BE2C (cell line): Measurements from ENCODE around the gene ADGRA3.

Experiments
- DNase-seq: peaks from one replicate; pipeline ENCODE4 v3.0.0-alpha.2; 2020
- H3K27me3 ChIP-seq: fragments of 250-450 bp; sonication (Bioruptor Pico); 2 replicates; pipeline ENCODE4 v1.5.1; 2020; ENCODE audit warnings: mild to moderate bottlenecking
- H3K36me3 ChIP-seq: fragments of 250-450 bp; sonication (Bioruptor Pico); 2 replicates; pipeline ENCODE4 v1.5.1; 2020; ENCODE audit warnings: mild to moderate bottlenecking
- H3K4me1 ChIP-seq: fragments of 250-450 bp; sonication (Bioruptor Pico); 2 replicates; pipeline ENCODE4 v1.5.1; 2020
- H3K4me3 ChIP-seq: 2 replicates; pipeline ENCODE4 v1.5.1; 2011; ENCODE audit warnings: low read depth, low read length
- H3K9me3 ChIP-seq: fragments of 250-450 bp; sonication (Bioruptor Pico); 2 replicates; pipeline ENCODE4 v1.5.1; 2020
- CTCF ChIP-seq: IDR thresholded peaks from 2 replicates; pipeline ENCODE4 v1.5.1; 2012; ENCODE audit warnings: mild to moderate bottlenecking, low read depth, low read length

The ADGRA3 gene

GRCh38 chr4:22546299-22546698 is 30.4 kb upstream of the ADGRA3 start:
- Histone ChIP-seq H3K9me3 (peaks cover 2% of the 10 kb centered on the region; the same call in 1 of the 2 replicates), H3K4me1 (no peaks in the 10 kb centered on the region), H3K36me3 (no peaks in the 10 kb centered on the region), H3K27me3 (no peaks in the 10 kb centered on the region), H3K4me3 (no peak overlapping the region)
- DNase-seq, result no peak
- TF ChIP-seq CTCF, result no peak

- TF ChIP-seq CTCF, result no peak
- Histone ChIP-seq H3K4me3 (no peak overlapping the region), H3K4me1 (no peaks in the 10 kb centered on the region), H3K27me3 (no peaks in the 10 kb centered on the region; the same call in 1 of the 2 replicates), H3K9me3 (no peaks in the 10 kb centered on the region), H3K36me3 (no peaks in the 10 kb centered on the region)
- DNase-seq, result no peak
These were observed 23.4 kb upstream of the ADGRA3 start for GRCh38 chr4:22539251-22539650.

- no peaks in the 10 kb centered on the region for H3K4me1 ChIP-seq
- no peaks in the 10 kb centered on the region; the same call in 1 of the 2 replicates for H3K27me3 ChIP-seq
- H3K4me3 ChIP-seq, result no peak overlapping the region
- TF ChIP-seq CTCF, result no peak
- no peaks in the 10 kb centered on the region for H3K36me3 ChIP-seq
- H3K9me3 ChIP-seq, result peaks cover 2% of the 10 kb centered on the region; the same call in 1 of the 2 replicates
- DNase-seq, result no peak
These were observed 22.0 kb upstream of the ADGRA3 start for GRCh38 chr4:22537864-22538263.

GRCh38 chr4:22534374-22534773 is 18.5 kb upstream of the ADGRA3 start:
- H3K9me3 ChIP-seq, result peaks cover 2% of the 10 kb centered on the region; the same call in 1 of the 2 replicates
- TF ChIP-seq CTCF, result no peak
- no peaks in the 10 kb centered on the region for H3K36me3 ChIP-seq
- no peak for DNase-seq
- no peaks in the 10 kb centered on the region for H3K4me1 ChIP-seq
- no peaks in the 10 kb centered on the region; the same call in 1 of the 2 replicates for H3K27me3 ChIP-seq
- no peak overlapping the region for H3K4me3 ChIP-seq

GRCh38 chr4:22532896-22533295 is 17.0 kb upstream of the ADGRA3 start:
- Histone ChIP-seq H3K9me3 (peaks cover 2% of the 10 kb centered on the region; the same call in 1 of the 2 replicates), H3K27me3 (no peaks in the 10 kb centered on the region), H3K4me1 (no peaks in the 10 kb centered on the region), H3K4me3 (no peak overlapping the region), H3K36me3 (no peaks in the 10 kb centered on the region)
- no peak for TF ChIP-seq CTCF
- DNase-seq, result no peak

- Histone ChIP-seq H3K27me3 (no peaks in the 10 kb centered on the region), H3K4me1 (no peaks in the 10 kb centered on the region), H3K9me3 (peaks cover 2% of the 10 kb centered on the region; the same call in 1 of the 2 replicates), H3K36me3 (no peaks in the 10 kb centered on the region), H3K4me3 (no peak overlapping the region)
- no peak for DNase-seq
- no peak for TF ChIP-seq CTCF
These were observed 16.3 kb upstream of the ADGRA3 start for GRCh38 chr4:22532117-22532516.
